ENCODE results near the gene SULT1A2.
A peak's percentile ranks its signal among the peaks of the same experiment; 100 is the strongest.

The SULT1A2 gene

GRCh38 chr16:28561557-28562187 lies 35.2 kb downstream of the SULT1A2 start:
- H3K4me3 ChIP-seq (ENCODE audit: low read depth, low read length): no peak overlapping the region
- no peak for TF ChIP-seq MAX (IDR thresholded peaks at IDR 0.05; ENCODE audit: low read depth, low read length)
- TF ChIP-seq MYC (IDR thresholded peaks at IDR 0.05; ENCODE audit: low read depth, low read length): no peak
- TF ChIP-seq CTCF (IDR thresholded peaks at IDR 0.05; ENCODE audit: low read depth, low read length): no peak
- no peak for TF ChIP-seq POLR2A (IDR thresholded peaks at IDR 0.05; ENCODE audit: extremely low read depth, insufficient read length)
- DNase-seq (ENCODE audit: low read depth): no peak

GRCh38 chr16:28558456-28558855 lies 38.4 kb downstream of the SULT1A2 start:
- no peak for DNase-seq (ENCODE audit: low read depth)
- no peak overlapping the region for H3K4me3 ChIP-seq (ENCODE audit: low read depth, low read length)
- TF ChIP-seq POLR2A (IDR thresholded peaks at IDR 0.05; ENCODE audit: extremely low read depth, insufficient read length): no peak
- TF ChIP-seq CTCF (IDR thresholded peaks at IDR 0.05; ENCODE audit: low read depth, low read length): no peak
- TF ChIP-seq MAX (IDR thresholded peaks at IDR 0.05; ENCODE audit: low read depth, low read length): no peak
- no peak for TF ChIP-seq MYC (IDR thresholded peaks at IDR 0.05; ENCODE audit: low read depth, low read length)

GRCh38 chr16:28556914-28557320 lies 39.9 kb downstream of the SULT1A2 start:
- no peak overlapping the region for H3K4me3 ChIP-seq (ENCODE audit: low read depth, low read length)
- TF ChIP-seq MYC (IDR thresholded peaks at IDR 0.05; ENCODE audit: low read depth, low read length) (no peak), MAX (IDR thresholded peaks at IDR 0.05; ENCODE audit: low read depth, low read length) (no peak), CTCF (IDR thresholded peaks at IDR 0.05; ENCODE audit: low read depth, low read length) (no peak), POLR2A (IDR thresholded peaks at IDR 0.05; ENCODE audit: extremely low read depth, insufficient read length) (no peak)
- peak; percentile 23 for DNase-seq (ENCODE audit: low read depth)

- DNase-seq (ENCODE audit: low read depth): no peak
- TF ChIP-seq CTCF (IDR thresholded peaks at IDR 0.05; ENCODE audit: low read depth, low read length) (no peak), MYC (IDR thresholded peaks at IDR 0.05; ENCODE audit: low read depth, low read length) (no peak), MAX (IDR thresholded peaks at IDR 0.05; ENCODE audit: low read depth, low read length) (no peak), POLR2A (IDR thresholded peaks at IDR 0.05; ENCODE audit: extremely low read depth, insufficient read length) (no peak)
- H3K4me3 ChIP-seq (ENCODE audit: low read depth, low read length): no peak overlapping the region
These were observed 41.3 kb downstream of the SULT1A2 start for GRCh38 chr16:28555561-28555960.

- no peak for DNase-seq (ENCODE audit: low read depth)
- peak overlapping the region; percentile 65 for H3K4me3 ChIP-seq (ENCODE audit: low read depth, low read length)
These were observed 42.0 kb downstream of the SULT1A2 start for GRCh38 chr16:28554634-28555423.

More at GRCh38 chr16:28554634-28555423, 42.0 kb downstream of the SULT1A2 start:
- TF ChIP-seq MAX (IDR thresholded peaks at IDR 0.05; ENCODE audit: low read depth, low read length): no peak
- TF ChIP-seq POLR2A (IDR thresholded peaks at IDR 0.05; ENCODE audit: extremely low read depth, insufficient read length): no peak
- TF ChIP-seq MYC (IDR thresholded peaks at IDR 0.05; ENCODE audit: low read depth, low read length): no peak
- no peak for TF ChIP-seq CTCF (IDR thresholded peaks at IDR 0.05; ENCODE audit: low read depth, low read length)

Data from NB4 (cell line).